ENCODE measurements around the gene HDAC6. TPM values are rescaled to one million over a fixed set of nuclear protein-coding genes. Genes with fewer than 3 reads are reported as not detected.

HDAC6 gene
- total RNA-seq, 2 experiments from 2014 or later: 95.2 to 95.7 TPM

DNA sequence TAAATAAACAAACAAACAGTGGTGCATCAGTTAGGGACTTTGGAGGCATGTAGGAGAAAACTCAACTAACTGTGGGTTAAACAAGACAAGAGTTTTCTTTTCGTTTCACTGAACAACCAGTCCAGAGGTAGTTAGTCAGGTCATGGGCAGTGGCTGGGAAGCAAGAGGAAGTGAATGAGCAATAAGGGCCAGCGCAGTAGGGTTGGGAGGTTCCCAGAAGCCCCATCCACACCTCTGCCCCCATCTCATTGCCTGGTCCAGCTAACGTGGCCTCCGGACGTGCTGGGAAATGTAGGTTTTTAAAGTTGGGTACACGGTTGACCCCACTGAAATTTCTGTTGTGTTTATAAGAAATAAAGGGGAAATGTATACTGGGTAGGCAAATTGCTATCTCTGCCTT lies 31.6 kb upstream of the HDAC6 start:
- CTCF ChIA-PET: no interaction called here
- no peak overlapping the region for H3K4me3 Mint-ChIP-seq
- Histone ChIP-seq H3K27ac (ENCODE audit: low read depth in 1 of 2, low read length in 2 of 2) (no peak overlapping the region), H3K27me3 (ENCODE audit: control insufficient read depth in 1 of 2, insufficient read depth in 2 of 2, low read length in 2 of 2) (no peaks in the 10 kb centered on the region), H3K36me3 (ENCODE audit: insufficient read depth, low read length) (no peaks in the 10 kb centered on the region), H3K4me3 (ENCODE audit: low read length) (no peak overlapping the region), H3K9me3 (ENCODE audit: control insufficient read depth in 1 of 2, insufficient read depth in 1 of 2, low read length in 2 of 2) (no peaks in the 10 kb centered on the region), H3K4me1 (ENCODE audit: insufficient read depth, low read length) (no peaks in the 10 kb centered on the region)
- no peak for ATAC-seq (ENCODE audit: poor library complexity)
- TF ChIP-seq, protein P1, sequence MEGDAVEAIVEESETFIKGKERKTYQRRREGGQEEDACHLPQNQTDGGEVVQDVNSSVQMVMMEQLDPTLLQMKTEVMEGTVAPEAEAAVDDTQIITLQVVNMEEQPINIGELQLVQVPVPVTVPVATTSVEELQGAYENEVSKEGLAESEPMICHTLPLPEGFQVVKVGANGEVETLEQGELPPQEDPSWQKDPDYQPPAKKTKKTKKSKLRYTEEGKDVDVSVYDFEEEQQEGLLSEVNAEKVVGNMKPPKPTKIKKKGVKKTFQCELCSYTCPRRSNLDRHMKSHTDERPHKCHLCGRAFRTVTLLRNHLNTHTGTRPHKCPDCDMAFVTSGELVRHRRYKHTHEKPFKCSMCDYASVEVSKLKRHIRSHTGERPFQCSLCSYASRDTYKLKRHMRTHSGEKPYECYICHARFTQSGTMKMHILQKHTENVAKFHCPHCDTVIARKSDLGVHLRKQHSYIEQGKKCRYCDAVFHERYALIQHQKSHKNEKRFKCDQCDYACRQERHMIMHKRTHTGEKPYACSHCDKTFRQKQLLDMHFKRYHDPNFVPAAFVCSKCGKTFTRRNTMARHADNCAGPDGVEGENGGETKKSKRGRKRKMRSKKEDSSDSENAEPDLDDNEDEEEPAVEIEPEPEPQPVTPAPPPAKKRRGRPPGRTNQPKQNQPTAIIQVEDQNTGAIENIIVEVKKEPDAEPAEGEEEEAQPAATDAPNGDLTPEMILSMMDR (IDR thresholded peaks at IDR 0.05): no peak
- H3K27ac Mint-ChIP-seq: no peak overlapping the region
- POLR2A ChIA-PET: no interaction called here
- no peak for DNase-seq
- H3K4me1 Mint-ChIP-seq (ENCODE audit: low read depth): no peaks in the 10 kb centered on the region
- no peaks in the 10 kb centered on the region for H3K27me3 Mint-ChIP-seq
- intact Hi-C loops (cut with DNase I, micrococcal nuclease): no loop called here
- H3K36me3 Mint-ChIP-seq (ENCODE audit: low read depth): no peaks in the 10 kb centered on the region
- H3K9me3 Mint-ChIP-seq: no peaks in the 10 kb centered on the region

DNA sequence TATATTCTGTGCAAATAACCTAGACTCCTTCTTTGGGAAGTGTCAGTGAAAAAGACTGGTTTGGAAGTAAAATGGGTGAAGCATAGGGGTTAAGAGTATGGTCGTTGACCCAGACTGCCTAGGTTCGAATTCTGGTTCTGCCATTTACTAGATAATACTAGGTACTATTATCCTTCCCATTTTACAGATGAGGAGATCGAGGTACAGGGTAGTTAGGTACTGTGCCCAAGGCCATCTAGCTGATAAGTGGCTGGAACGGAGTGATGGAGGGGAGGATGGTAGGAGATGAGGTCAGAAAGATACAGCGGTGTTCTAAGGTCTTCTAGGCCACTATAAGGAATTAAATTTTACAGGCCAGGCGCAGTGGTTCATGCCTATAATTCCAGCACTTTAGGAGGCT lies 29.3 kb upstream of the HDAC6 start:
- no peaks in the 10 kb centered on the region for H3K9me3 Mint-ChIP-seq
- Histone ChIP-seq H3K36me3 (ENCODE audit: insufficient read depth, low read length) (no peaks in the 10 kb centered on the region), H3K27me3 (ENCODE audit: control insufficient read depth in 1 of 2, insufficient read depth in 2 of 2, low read length in 2 of 2) (no peaks in the 10 kb centered on the region), H3K9me3 (ENCODE audit: control insufficient read depth in 1 of 2, insufficient read depth in 1 of 2, low read length in 2 of 2) (no peaks in the 10 kb centered on the region), H3K4me1 (ENCODE audit: insufficient read depth, low read length) (no peaks in the 10 kb centered on the region), H3K27ac (ENCODE audit: low read depth in 1 of 2, low read length in 2 of 2) (no peak overlapping the region), H3K4me3 (ENCODE audit: low read length) (no peak overlapping the region)
- TF ChIP-seq, protein P1 (IDR thresholded peaks at IDR 0.05): no peak
- intact Hi-C loops (cut with DNase I, micrococcal nuclease): loop anchor here in 1 of 2 experiments (1.0 kb wide), 1 partner anchor 15 kb away; no protein-coding TSS in a partner anchor
- no peak for ATAC-seq (ENCODE audit: poor library complexity)
- H3K27me3 Mint-ChIP-seq: no peaks in the 10 kb centered on the region
- no peak for DNase-seq
- H3K27ac Mint-ChIP-seq: no peak overlapping the region
- ChIA-PET POLR2A (no interaction called here), CTCF (no interaction called here)
- H3K36me3 Mint-ChIP-seq (ENCODE audit: low read depth): no peaks in the 10 kb centered on the region
- H3K4me3 Mint-ChIP-seq: no peak overlapping the region
- H3K4me1 Mint-ChIP-seq (ENCODE audit: low read depth): no peaks in the 10 kb centered on the region

DNA sequence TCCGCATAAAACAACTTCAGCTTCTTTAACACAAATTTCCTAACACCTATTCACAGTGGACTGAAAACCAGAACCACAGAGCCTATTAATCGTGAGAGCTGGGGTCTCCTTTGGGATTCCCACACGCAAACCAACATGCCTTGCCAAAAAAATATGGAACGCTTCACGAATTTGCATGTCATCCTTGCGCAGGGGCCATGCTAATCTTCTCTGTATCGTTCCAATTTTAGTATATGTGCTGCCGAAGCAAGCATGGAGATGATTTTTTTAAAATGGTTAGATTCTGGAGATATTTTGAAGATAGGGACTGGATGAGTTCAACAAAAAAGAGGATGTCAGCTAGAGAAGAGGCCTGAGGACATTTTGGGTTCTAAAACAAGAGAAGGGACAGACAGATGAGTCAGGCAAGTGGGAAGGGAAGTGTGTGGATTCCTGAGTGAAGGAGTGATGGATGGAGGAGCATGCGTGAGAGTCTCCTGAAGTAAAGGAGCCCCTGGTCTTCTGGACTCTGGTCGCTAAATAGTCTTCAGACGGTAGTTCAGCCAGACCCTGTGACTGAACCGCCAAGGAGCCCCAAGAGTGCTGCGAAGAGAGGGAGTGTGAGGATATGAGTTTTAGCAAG lies 24.9 kb upstream of the HDAC6 start:
- Histone ChIP-seq H3K36me3 (ENCODE audit: insufficient read depth, low read length) (no peaks in the 10 kb centered on the region), H3K9me3 (ENCODE audit: control insufficient read depth in 1 of 2, insufficient read depth in 1 of 2, low read length in 2 of 2) (no peaks in the 10 kb centered on the region), H3K4me1 (ENCODE audit: insufficient read depth, low read length) (no peaks in the 10 kb centered on the region), H3K4me3 (ENCODE audit: low read length) (no peak overlapping the region), H3K27me3 (ENCODE audit: control insufficient read depth in 1 of 2, insufficient read depth in 2 of 2, low read length in 2 of 2) (no peaks in the 10 kb centered on the region), H3K27ac (ENCODE audit: low read depth in 1 of 2, low read length in 2 of 2) (no peak overlapping the region)
- Mint-ChIP-seq H3K4me3 (no peak overlapping the region), H3K9me3 (no peaks in the 10 kb centered on the region), H3K4me1 (ENCODE audit: low read depth) (no peaks in the 10 kb centered on the region), H3K27me3 (no peaks in the 10 kb centered on the region), H3K27ac (no peak overlapping the region), H3K36me3 (ENCODE audit: low read depth) (no peaks in the 10 kb centered on the region)
- TF ChIP-seq, protein P1 (IDR thresholded peaks at IDR 0.05): no peak
- intact Hi-C loops (cut with DNase I, micrococcal nuclease): no loop called here
- ChIA-PET CTCF (no interaction called here), POLR2A (no interaction called here)
- ATAC-seq (ENCODE audit: poor library complexity) (no peak), DNase-seq (no peak)

Measured in CD4-positive, alpha-beta T cell (primary cell).